K562 (cell line): ENCODE measurements around the gene TGFBR1. TPM values are rescaled to one million over a fixed set of nuclear protein-coding genes. Genes with fewer than 3 reads are reported as not detected.
"Not testable (repeated sequence)": the region's sequence is repeated elsewhere in the genome, so short reads cannot be mapped to it uniquely, and the experiment has no call there.

Experiments used
- ATAC-seq: fragments of 200-7000 bp; cut with Tn5 transposase; 3 replicates; pipeline ENCODE4 v1.9.1; 2020; ENCODE audit warnings: moderate library complexity
- BruUV-seq: library from RNA; stranded (reverse); fragments of 400-500 nt; replicated peaks from 2 replicates; lab custom pipeline; 2021; lab: Mats Ljungman, UMichigan
- CTCF ChIA-PET: fragments of 300-600 bp; formaldehyde crosslinking; extraction: SDS; loops from one replicate; lab custom pipeline; 2021; ENCODE audit warnings: low intra/inter-chr PET ratio; lab: Yijun Ruan, JAX
- POLR2A ChIA-PET: fragments of 300-600, 350-650 bp; sonication (Branson Sonifier 250); formaldehyde crosslinking; extraction: SDS; loops from one replicate; lab custom pipeline; 2021; ENCODE audit warnings: antibody characterized with exemption, inconsistent platforms; lab: Yijun Ruan, JAX
- DNase-seq, 4 experiments: peaks; one replicate each; pipeline versions ENCODE4 v3.0.0 to v3.0.0-alpha.2; 2011 to 2018; ENCODE audit warnings: low spot score in 3 of 4, mixed read lengths in 3 of 4; ENCODE audit errors: extremely low read depth in 1 of 4
- FAIRE-seq: peaks from 2 replicates; lab custom pipeline; 2011; peaks lifted over from hg19 to GRCh38; lab: Jason Lieb, UNC
- H2AFZ ChIP-seq: 2 replicates; pipeline ENCODE4 v1.6.0; 2011; ENCODE audit warnings: low read depth, low read length, control low read depth, inconsistent platforms
- H3K27ac ChIP-seq: fragments of 200-600 bp; 3 replicates; pipeline ENCODE4 v1.8.0; 2011; ENCODE audit warnings: low read depth, mild to moderate bottlenecking, control low read depth, inconsistent platforms, low read length, moderate library complexity, mixed read lengths; ENCODE audit errors: extremely low read depth
- H3K27me3 ChIP-seq, 2 experiments: fragments of 300-600 bp in 1 of 2; 2 replicates in 1 of 2; 3 replicates in 1 of 2; pipeline versions ENCODE4 v1.6.0 to v1.8.0; 2011; ENCODE audit warnings: inconsistent platforms in 2 of 2, low read length in 2 of 2, mild to moderate bottlenecking in 1 of 2, mixed read lengths in 1 of 2, moderate library complexity in 1 of 2; ENCODE audit not compliant: control insufficient read depth in 2 of 2, insufficient read depth in 2 of 2
- H3K36me3 ChIP-seq: fragments of 300-600 bp; 3 replicates; pipeline ENCODE4 v1.8.0; 2011; ENCODE audit warnings: mild to moderate bottlenecking, low read length, inconsistent platforms; ENCODE audit not compliant: control insufficient read depth, insufficient read depth
- H3K4me1 ChIP-seq, 2 experiments: fragments of 200-600 bp in 1 of 2; replicated peaks in 1 of 2; 2 replicates in 1 of 2; 3 replicates in 1 of 2; pipeline versions ENCODE4 v1.5.1 to v1.8.0; 2011; ENCODE audit warnings: inconsistent platforms in 2 of 2, low read length in 2 of 2, mild to moderate bottlenecking in 1 of 2, mixed read lengths in 1 of 2, moderate library complexity in 1 of 2; ENCODE audit not compliant: control insufficient read depth in 2 of 2, insufficient read depth in 2 of 2
- H3K4me2 ChIP-seq: 2 replicates; pipeline ENCODE4 v1.6.1; 2011; ENCODE audit warnings: low read length, control low read depth, inconsistent platforms, mixed read lengths; ENCODE audit not compliant: insufficient read depth
- H3K4me3 ChIP-seq: fragments of 200-600 bp; sonication (generic), shearing (Covaris generic); 2 replicates; pipeline ENCODE4 v1.5.1; 2016; ENCODE audit warnings: control low read depth, inconsistent platforms
- H3K79me2 ChIP-seq: fragments of 200-600 bp; 3 replicates; pipeline ENCODE4 v1.8.0; 2011; ENCODE audit warnings: low read length, inconsistent platforms; ENCODE audit not compliant: control insufficient read depth, insufficient read depth
- H3K9ac ChIP-seq, 2 experiments: 2 replicates each; pipeline versions ENCODE4 v1.6.0 to v1.6.1; 2011; ENCODE audit warnings: low read depth in 2 of 2, low read length in 2 of 2, control low read depth in 1 of 2, inconsistent platforms in 1 of 2, mild to moderate bottlenecking in 1 of 2, mixed read lengths in 1 of 2; ENCODE audit not compliant: insufficient read depth in 1 of 2
- H3K9me1 ChIP-seq: one replicate; pipeline ENCODE4 v1.6.0; 2011; ENCODE audit warnings: inconsistent platforms, mild to moderate bottlenecking, low read length, moderate library complexity; ENCODE audit not compliant: control insufficient read depth, insufficient read depth
- H3K9me3 ChIP-seq: replicated peaks from 2 replicates; pipeline ENCODE4 v1.5.1; 2011; ENCODE audit warnings: low read depth, low read length, inconsistent platforms; ENCODE audit not compliant: control insufficient read depth, insufficient read depth
- H4K20me1 ChIP-seq: replicated peaks from 2 replicates; pipeline ENCODE4 v1.6.1; 2011; ENCODE audit warnings: low read length, inconsistent platforms, mixed read lengths; ENCODE audit not compliant: control insufficient read depth, insufficient read depth
- NUFIP1 ChIP-seq: fragments of 450-650 bp; IDR thresholded peaks from 2 replicates; pipeline ENCODE4 v1.6.1; 2018; ENCODE audit not compliant: partially characterized antibody
- RBM25 ChIP-seq: fragments of 200-400 bp; formaldehyde crosslinking; IDR thresholded peaks from 2 replicates; pipeline ENCODE4 v1.6.1; 2018; ENCODE audit warnings: low read length, low read depth, moderate library complexity; ENCODE audit not compliant: severe bottlenecking
- WGBS: fragments of 100-300 bp; shearing (Covaris generic); methylation state at CpG from one replicate; pipeline ENCODE4 v1.1.6; 2016; ENCODE audit warnings: low coverage, mixed read lengths; ENCODE audit not compliant: insufficient coverage; ENCODE audit errors: missing lambda C conversion rate; 5-methylcytosine and 5-hydroxymethylcytosine counted together
- in situ Hi-C: fragments of 300-500 bp; cut with MboI; formaldehyde crosslinking; loops from 4 replicates; pipeline ENCODE4 v1.15.0; 2018; ENCODE audit warnings: inconsistent platforms, mixed read lengths
- intact Hi-C: fragments of 100-400 bp; cut with micrococcal nuclease; formaldehyde crosslinking; loops from 2 replicates; pipeline ENCODE4 v1.14.2; 2022
- polyA plus RNA-seq, 8 experiments: library from polyadenylated mRNA; depleted of rRNA in 4 of 8; stranded (reverse) in 5 of 8; unstranded in 3 of 8; fragments of >200 nt; fragmentation: Nextera tagmentation in 2 of 8; fragmentation: Illumina TruSeq in 1 of 8; extraction: Ambion mirVana in 2 of 8; extraction: Trizol in 1 of 8; gene quantifications; 2 replicates each; pipeline versions ENCODE4 v1.2.1 to v1.2.3, GENCODE V29; 2011 to 2014; ENCODE audit warnings: inconsistent platforms in 1 of 8, missing spikeins in 1 of 8
- total RNA-seq, 7 experiments: library from RNA; depleted of rRNA in 6 of 7; stranded (reverse); fragments of >200 nt in 6 of 7; fragmentation: Illumina TruSeq in 2 of 7; extraction: Trizol in 2 of 7; gene quantifications; 2 replicates each; pipeline versions ENCODE4 v1.2.1 to v1.2.3, GENCODE V29; 2011 to 2021; ENCODE audit warnings: low replicate concordance in 1 of 7
- TF ChIP-seq, protein P1 (sequence below): fragments of 450-650 bp; IDR thresholded peaks from 2 replicates; pipeline ENCODE4 v1.6.1; 2016

The TGFBR1 gene
- total and polyA plus RNA-seq, 9 of the 15 experiments (the other 6 are each of a cell fraction or from before 2014, with no cell fraction given): 15.5 to 62.4 (median 42.7) TPM

DNA sequence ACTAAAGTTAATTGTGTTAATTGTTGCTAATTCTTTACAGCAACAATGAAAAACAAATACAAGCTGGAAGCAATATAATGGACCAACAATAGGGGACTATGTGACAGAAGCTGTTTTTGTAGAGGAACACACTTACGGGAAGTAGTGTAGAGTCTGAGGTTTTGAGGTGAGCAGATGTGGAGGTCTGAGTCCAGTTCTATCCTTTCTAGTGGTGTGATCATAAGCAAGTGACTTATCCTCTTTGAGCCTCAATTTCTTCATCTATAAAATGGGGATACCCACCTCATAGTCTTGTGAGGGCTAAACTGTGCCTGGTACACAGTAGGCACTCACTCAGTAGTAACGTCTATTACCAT lies 88.5 kb downstream of the TGFBR1 start:
- Histone ChIP-seq H3K27ac (no peak overlapping the region), H3K4me1 (no peaks in the 10 kb centered on the region; a peak in 1 of 5 replicates), H4K20me1 (no peaks in the 10 kb centered on the region), H2AFZ (no peak overlapping the region), H3K4me3 (no peak overlapping the region), H3K79me2 (no peaks in the 10 kb centered on the region), H3K27me3 (peaks cover 45 to 49% of the 10 kb centered on the region in 2 experiments), H3K9me1 (no peaks in the 10 kb centered on the region), H3K9ac (no peak overlapping the region), H3K4me2 (no peak overlapping the region), H3K36me3 (no peaks in the 10 kb centered on the region), H3K9me3 (no peaks in the 10 kb centered on the region)
- intact Hi-C loops (no loop called here), in situ Hi-C loops (loop anchor here (10.0 kb wide), 1 partner anchor 171 kb away; no protein-coding TSS in a partner anchor)
- TF ChIP-seq RBM25: peak; percentile 59
- no peak for TF ChIP-seq NUFIP1
- 3% methylated on average over 2 of the region's 2 CpGs for WGBS
- ChIA-PET POLR2A (interaction anchor here (0.6 kb wide), 1 partner anchor 21 kb away, joined by 3 read pairs; no protein-coding TSS in a partner anchor), CTCF (no interaction called here)
- BruUV-seq: no TSS peak
- no peak for FAIRE-seq
- DNase-seq: no peak
- no peak for ATAC-seq

- CTCF ChIA-PET, ATAC-seq, H4K20me1 ChIP-seq, H3K27ac ChIP-seq, H3K4me1 ChIP-seq, H3K36me3 ChIP-seq, H3K79me2 ChIP-seq, H3K4me3 ChIP-seq, H3K4me2 ChIP-seq, H3K9me3 ChIP-seq, BruUV-seq, DNase-seq, H3K9me1 ChIP-seq, FAIRE-seq, intact Hi-C loops, H3K9ac ChIP-seq, H2AFZ ChIP-seq: not testable (repeated sequence)
- in situ Hi-C loops: loop anchor here (10.0 kb wide), 1 partner anchor 168 kb away; no protein-coding TSS in a partner anchor
- POLR2A ChIA-PET: interaction anchor here (0.8 to 1.8 kb wide), 2 partner anchors 11 to 25 kb away, joined by 5 read pairs; partner anchors contain the start of genes ALG2 and SEC61B
- WGBS: 0% methylated on average over 5 of the region's 5 CpGs
- peaks cover 29 to 38% of the 10 kb centered on the region in 2 experiments for H3K27me3 ChIP-seq
- TF ChIP-seq, protein P1, sequence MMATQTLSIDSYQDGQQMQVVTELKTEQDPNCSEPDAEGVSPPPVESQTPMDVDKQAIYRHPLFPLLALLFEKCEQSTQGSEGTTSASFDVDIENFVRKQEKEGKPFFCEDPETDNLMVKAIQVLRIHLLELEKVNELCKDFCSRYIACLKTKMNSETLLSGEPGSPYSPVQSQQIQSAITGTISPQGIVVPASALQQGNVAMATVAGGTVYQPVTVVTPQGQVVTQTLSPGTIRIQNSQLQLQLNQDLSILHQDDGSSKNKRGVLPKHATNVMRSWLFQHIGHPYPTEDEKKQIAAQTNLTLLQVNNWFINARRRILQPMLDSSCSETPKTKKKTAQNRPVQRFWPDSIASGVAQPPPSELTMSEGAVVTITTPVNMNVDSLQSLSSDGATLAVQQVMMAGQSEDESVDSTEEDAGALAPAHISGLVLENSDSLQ: peak; percentile 67; the same call in 1 of the 2 replicates
These were observed 91.6 kb downstream of the TGFBR1 start for GRCh38 chr9:99196484-99196883.
